WTC11 (cell line): Measurements from ENCODE around the gene ERC1. TPM values are rescaled to one million over a fixed set of nuclear protein-coding genes. Genes with fewer than 3 reads are reported as not detected.
"Not testable (repeated sequence)": the region's sequence is repeated elsewhere in the genome, so short reads cannot be mapped to it uniquely, and the experiment has no call there.

ENCODE experiments used
- ATAC-seq: fragments of 200-7000 bp; cut with Tn5 transposase; 2 replicates; pipeline ENCODE4 v1.10.0; 2021; ENCODE audit warnings: mild to moderate bottlenecking, moderate library complexity
- CTCF ChIA-PET: fragments of 300-600 bp; sonication (Branson Sonifier 250); formaldehyde crosslinking; loops from one replicate; lab custom pipeline; 2021; ENCODE audit warnings: antibody characterized with exemption; lab: Charles Lee
- POLR2A ChIA-PET: fragments of 350-600 bp; sonication (Branson Sonifier 250); formaldehyde crosslinking; loops from one replicate; lab custom pipeline; 2021; ENCODE audit warnings: antibody characterized with exemption; lab: Charles Lee
- DNase-seq: peaks from one replicate; pipeline ENCODE4 v3.0.0; 2021; ENCODE audit warnings: low spot score
- H3K27ac Mint-ChIP-seq: 2 replicates; pipeline ENCODE4 v1.8.0; 2021; ENCODE audit warnings: mixed read lengths
- H3K27me3 Mint-ChIP-seq: 2 replicates; pipeline ENCODE4 v1.8.0; 2021; ENCODE audit warnings: low read depth, mild to moderate bottlenecking, moderate library complexity, mixed read lengths
- H3K36me3 Mint-ChIP-seq: 2 replicates; pipeline ENCODE4 v1.8.0; 2021; ENCODE audit warnings: mixed read lengths
- H3K4me1 Mint-ChIP-seq: 2 replicates; pipeline ENCODE4 v1.8.0; 2022; ENCODE audit warnings: mixed read lengths
- H3K4me3 Mint-ChIP-seq: 2 replicates; pipeline ENCODE4 v1.8.0; 2021; ENCODE audit warnings: mild to moderate bottlenecking, moderate library complexity, mixed read lengths
- H3K9me3 Mint-ChIP-seq: 2 replicates; pipeline ENCODE4 v1.8.0; 2021; ENCODE audit warnings: mixed read lengths
- GTF2I ChIP-seq: fragments of 250-450 bp; sonication (Bioruptor Pico); conservative IDR thresholded peaks from 2 replicates; pipeline ENCODE4 v1.4.0; 2021; ENCODE audit warnings: mild to moderate bottlenecking
- MXD4 ChIP-seq: fragments of 250-450 bp; sonication (Bioruptor Pico); IDR thresholded peaks from 2 replicates; pipeline ENCODE4 v1.8.0; 2021; ENCODE audit warnings: mild to moderate bottlenecking, moderate library complexity, borderline replicate concordance
- NR1H2 ChIP-seq: sonication (generic); formaldehyde crosslinking; IDR thresholded peaks from 2 replicates; pipeline ENCODE4 v1.9.0; 2021; ENCODE audit warnings: mild to moderate bottlenecking, moderate library complexity, missing genetic modification reagents
- OVOL2 ChIP-seq: fragments of 250-450 bp; sonication (Bioruptor Pico); IDR thresholded peaks from 2 replicates; pipeline ENCODE4 v1.9.0; 2021; ENCODE audit warnings: mild to moderate bottlenecking, borderline replicate concordance
- RORB ChIP-seq: fragments of 250-450 bp; sonication (Bioruptor Pico); IDR thresholded peaks from 2 replicates; pipeline ENCODE4 v1.9.0; 2021; ENCODE audit warnings: mild to moderate bottlenecking
- SMAD4 ChIP-seq: sonication (generic); formaldehyde crosslinking; IDR thresholded peaks from 2 replicates; pipeline ENCODE4 v1.8.0; 2022; ENCODE audit warnings: mild to moderate bottlenecking, missing genetic modification reagents
- TP53 ChIP-seq: sonication (generic); formaldehyde crosslinking; IDR thresholded peaks from 2 replicates; pipeline ENCODE4 v1.8.1; 2023; ENCODE audit warnings: mild to moderate bottlenecking, missing genetic modification reagents
- ZNF396 ChIP-seq: fragments of 250-450 bp; sonication (Bioruptor Pico); IDR thresholded peaks from 2 replicates; pipeline ENCODE4 v1.8.0; 2021; ENCODE audit warnings: mild to moderate bottlenecking, moderate library complexity, borderline replicate concordance
- ZNF416 ChIP-seq: fragments of 250-450 bp; sonication (Bioruptor Pico); IDR thresholded peaks from 2 replicates; pipeline ENCODE4 v1.9.0; 2021; ENCODE audit warnings: mild to moderate bottlenecking, inconsistent platforms
- total RNA-seq: library from RNA; stranded (reverse); gene quantifications from 3 replicates; pipeline ENCODE4 v1.2.3, GENCODE V29; 2021
- TF ChIP-seq, protein P1 (sequence below): sonication (generic); formaldehyde crosslinking; IDR thresholded peaks from 2 replicates; pipeline ENCODE4 v1.8.1; 2023; ENCODE audit warnings: mild to moderate bottlenecking, moderate library complexity, missing genetic modification reagents
- TF ChIP-seq, protein P2 (sequence below): sonication (generic); formaldehyde crosslinking; IDR thresholded peaks from 2 replicates; pipeline ENCODE4 v1.8.0; 2022; ENCODE audit warnings: missing genetic modification reagents
- TF ChIP-seq, protein P3 (sequence below): sonication (generic); formaldehyde crosslinking; IDR thresholded peaks from 2 replicates; pipeline ENCODE4 v1.8.0; 2022; ENCODE audit warnings: mild to moderate bottlenecking, missing genetic modification reagents
- TF ChIP-seq, protein P4 (sequence below): fragments of 250-450 bp; sonication (Bioruptor Pico); conservative IDR thresholded peaks from 2 replicates; pipeline ENCODE4 v1.9.0; 2021; ENCODE audit warnings: mild to moderate bottlenecking
- TF ChIP-seq, protein P5 (sequence below): fragments of 250-450 bp; sonication (Bioruptor Pico); IDR thresholded peaks from 2 replicates; pipeline ENCODE4 v2.1.2; 2022; ENCODE audit warnings: mild to moderate bottlenecking, moderate library complexity
- TF ChIP-seq, protein P6 (sequence below): sonication (generic); formaldehyde crosslinking; IDR thresholded peaks from 2 replicates; pipeline ENCODE4 v1.8.1; 2023; ENCODE audit warnings: mild to moderate bottlenecking, missing genetic modification reagents, moderate library complexity
- TF ChIP-seq, protein P7 (sequence below): fragments of 250-450 bp; sonication (Bioruptor Pico); IDR thresholded peaks from 2 replicates; pipeline ENCODE4 v1.9.0; 2021; ENCODE audit warnings: mild to moderate bottlenecking

The ERC1 gene
- total RNA-seq, 1 experiment from 2014 or later, result 47.5 TPM

DNA sequence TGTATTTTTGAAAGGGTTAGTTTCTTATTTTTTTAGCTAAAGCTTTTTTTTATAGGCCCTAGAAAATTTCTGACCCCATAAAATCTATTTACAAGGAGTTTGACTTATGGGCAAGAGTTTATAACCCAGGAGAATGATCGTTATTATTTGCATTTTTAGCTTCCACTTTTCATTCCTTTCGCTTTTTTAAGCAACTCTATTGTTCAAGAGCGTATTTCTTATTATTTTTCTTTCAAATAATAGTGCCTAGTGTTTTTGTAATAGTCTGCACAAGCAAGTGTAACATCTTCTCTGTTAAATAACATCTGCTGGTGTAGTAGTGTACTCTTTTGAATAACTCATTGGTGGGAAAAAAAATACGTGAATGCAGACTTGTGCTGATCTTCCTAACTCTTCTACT, 216.3 kb downstream of the ERC1 start (continued):
- TF ChIP-seq NR1H2 (CRISPR knock-in tag), result no peak

DNA sequence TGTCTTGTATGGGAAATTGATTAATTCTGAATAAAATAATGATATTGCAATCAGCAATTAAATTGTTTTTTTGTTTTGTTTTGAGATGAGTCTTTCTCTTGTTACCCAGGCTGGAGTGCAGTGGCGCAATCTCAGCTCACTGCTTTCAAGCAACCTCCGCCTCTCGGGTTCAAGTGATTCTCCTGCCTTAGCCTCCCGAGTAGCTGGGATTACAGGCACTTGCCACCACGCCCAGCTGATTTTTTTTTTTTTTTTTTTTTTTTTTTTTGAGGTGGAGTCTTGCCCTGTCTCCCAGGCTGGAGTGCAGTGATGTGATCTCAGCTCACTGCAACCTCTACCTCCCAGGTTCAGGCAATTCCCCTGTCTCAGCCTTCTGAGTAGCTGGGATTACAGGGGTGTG, 217.7 kb downstream of the ERC1 start:
- ATAC-seq, DNase-seq, H3K36me3 Mint-ChIP-seq, H3K27ac Mint-ChIP-seq, H3K4me3 Mint-ChIP-seq, H3K9me3 Mint-ChIP-seq, H3K27me3 Mint-ChIP-seq: not testable (repeated sequence)
- H3K4me1 Mint-ChIP-seq, result peaks cover 26% of the 10 kb centered on the region
- CTCF ChIA-PET, result interaction anchor here (0.7 to 3.1 kb wide), 2 partner anchors 91 to 454 kb away, joined by 3 to 13 read pairs; no protein-coding TSS in a partner anchor
- POLR2A ChIA-PET, result interaction anchor here (0.6 to 0.7 kb wide), 3 partner anchors 38 to 110 kb away, joined by 3 to 7 read pairs (median 3); no protein-coding TSS in a partner anchor

DNA sequence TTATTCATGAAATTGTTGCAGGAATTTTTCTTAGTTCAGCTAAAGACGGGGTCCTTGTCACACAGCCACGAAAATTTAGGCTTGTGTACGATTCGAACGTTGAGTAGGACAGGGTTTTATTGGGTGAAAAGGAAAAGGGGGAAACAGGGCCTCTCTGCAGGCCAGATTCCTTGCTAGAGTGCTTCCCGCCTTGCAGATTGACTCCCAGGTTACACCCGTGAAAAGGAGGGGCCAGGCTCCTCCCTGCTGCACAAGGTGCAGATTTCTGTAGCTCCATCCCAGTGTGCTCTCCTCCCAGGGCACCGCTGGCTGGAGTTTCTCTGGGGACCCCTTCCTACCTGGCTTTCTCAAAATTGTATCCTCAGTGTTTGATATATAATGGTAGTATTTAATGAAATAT, 221.5 kb downstream of the ERC1 start:
- POLR2A ChIA-PET, result no interaction called here

DNA sequence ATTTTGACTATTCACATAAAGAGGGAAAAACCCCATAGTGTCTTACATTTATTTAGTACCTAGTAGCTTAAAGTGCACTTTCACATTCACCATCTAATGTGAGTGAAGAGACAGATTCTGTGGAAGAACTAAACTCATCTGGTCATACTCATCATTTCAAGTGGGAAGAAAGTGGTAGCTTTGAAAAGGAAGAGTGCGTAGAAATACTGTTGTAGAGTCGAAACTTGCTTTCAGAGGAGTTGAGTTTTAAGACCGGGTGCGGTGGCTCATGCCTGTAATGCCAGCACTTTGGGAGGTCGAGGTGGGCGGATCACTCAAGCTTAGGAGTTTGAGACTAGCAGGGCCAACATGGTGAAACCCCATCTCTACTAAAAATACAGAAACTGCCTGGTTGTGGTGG, 222.2 kb downstream of the ERC1 start:
- Mint-ChIP-seq H3K27ac (no peak overlapping the region), H3K4me1 (peaks cover 15% of the 10 kb centered on the region), H3K4me3 (no peak overlapping the region), H3K9me3 (no peaks in the 10 kb centered on the region), H3K27me3 (no peaks in the 10 kb centered on the region), H3K36me3 (no peaks in the 10 kb centered on the region)
- DNase-seq, result no peak
- POLR2A ChIA-PET, result no interaction called here
- no peak for ATAC-seq
- CTCF ChIA-PET, result no interaction called here
- TF ChIP-seq, protein P1, sequence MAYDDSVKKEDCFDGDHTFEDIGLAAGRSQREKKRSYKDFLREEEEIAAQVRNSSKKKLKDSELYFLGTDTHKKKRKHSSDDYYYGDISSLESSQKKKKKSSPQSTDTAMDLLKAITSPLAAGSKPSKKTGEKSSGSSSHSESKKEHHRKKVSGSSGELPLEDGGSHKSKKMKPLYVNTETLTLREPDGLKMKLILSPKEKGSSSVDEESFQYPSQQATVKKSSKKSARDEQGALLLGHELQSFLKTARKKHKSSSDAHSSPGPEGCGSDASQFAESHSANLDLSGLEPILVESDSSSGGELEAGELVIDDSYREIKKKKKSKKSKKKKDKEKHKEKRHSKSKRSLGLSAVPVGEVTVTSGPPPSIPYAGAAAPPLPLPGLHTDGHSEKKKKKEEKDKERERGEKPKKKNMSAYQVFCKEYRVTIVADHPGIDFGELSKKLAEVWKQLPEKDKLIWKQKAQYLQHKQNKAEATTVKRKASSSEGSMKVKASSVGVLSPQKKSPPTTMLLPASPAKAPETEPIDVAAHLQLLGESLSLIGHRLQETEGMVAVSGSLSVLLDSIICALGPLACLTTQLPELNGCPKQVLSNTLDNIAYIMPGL (CRISPR knock-in tag), result no peak
- TF ChIP-seq ZNF416 (CRISPR knock-in tag), result no peak
- TF ChIP-seq, protein P2, sequence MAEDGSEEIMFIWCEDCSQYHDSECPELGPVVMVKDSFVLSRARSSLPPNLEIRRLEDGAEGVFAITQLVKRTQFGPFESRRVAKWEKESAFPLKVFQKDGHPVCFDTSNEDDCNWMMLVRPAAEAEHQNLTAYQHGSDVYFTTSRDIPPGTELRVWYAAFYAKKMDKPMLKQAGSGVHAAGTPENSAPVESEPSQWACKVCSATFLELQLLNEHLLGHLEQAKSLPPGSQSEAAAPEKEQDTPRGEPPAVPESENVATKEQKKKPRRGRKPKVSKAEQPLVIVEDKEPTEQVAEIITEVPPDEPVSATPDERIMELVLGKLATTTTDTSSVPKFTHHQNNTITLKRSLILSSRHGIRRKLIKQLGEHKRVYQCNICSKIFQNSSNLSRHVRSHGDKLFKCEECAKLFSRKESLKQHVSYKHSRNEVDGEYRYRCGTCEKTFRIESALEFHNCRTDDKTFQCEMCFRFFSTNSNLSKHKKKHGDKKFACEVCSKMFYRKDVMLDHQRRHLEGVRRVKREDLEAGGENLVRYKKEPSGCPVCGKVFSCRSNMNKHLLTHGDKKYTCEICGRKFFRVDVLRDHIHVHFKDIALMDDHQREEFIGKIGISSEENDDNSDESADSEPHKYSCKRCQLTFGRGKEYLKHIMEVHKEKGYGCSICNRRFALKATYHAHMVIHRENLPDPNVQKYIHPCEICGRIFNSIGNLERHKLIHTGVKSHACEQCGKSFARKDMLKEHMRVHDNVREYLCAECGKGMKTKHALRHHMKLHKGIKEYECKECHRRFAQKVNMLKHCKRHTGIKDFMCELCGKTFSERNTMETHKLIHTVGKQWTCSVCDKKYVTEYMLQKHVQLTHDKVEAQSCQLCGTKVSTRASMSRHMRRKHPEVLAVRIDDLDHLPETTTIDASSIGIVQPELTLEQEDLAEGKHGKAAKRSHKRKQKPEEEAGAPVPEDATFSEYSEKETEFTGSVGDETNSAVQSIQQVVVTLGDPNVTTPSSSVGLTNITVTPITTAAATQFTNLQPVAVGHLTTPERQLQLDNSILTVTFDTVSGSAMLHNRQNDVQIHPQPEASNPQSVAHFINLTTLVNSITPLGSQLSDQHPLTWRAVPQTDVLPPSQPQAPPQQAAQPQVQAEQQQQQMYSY (CRISPR knock-in tag), result no peak
- TF ChIP-seq TP53, result no peak
- TF ChIP-seq, protein P3, sequence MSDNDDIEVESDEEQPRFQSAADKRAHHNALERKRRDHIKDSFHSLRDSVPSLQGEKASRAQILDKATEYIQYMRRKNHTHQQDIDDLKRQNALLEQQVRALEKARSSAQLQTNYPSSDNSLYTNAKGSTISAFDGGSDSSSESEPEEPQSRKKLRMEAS (CRISPR knock-in tag), result no peak
- TF ChIP-seq, protein P4, sequence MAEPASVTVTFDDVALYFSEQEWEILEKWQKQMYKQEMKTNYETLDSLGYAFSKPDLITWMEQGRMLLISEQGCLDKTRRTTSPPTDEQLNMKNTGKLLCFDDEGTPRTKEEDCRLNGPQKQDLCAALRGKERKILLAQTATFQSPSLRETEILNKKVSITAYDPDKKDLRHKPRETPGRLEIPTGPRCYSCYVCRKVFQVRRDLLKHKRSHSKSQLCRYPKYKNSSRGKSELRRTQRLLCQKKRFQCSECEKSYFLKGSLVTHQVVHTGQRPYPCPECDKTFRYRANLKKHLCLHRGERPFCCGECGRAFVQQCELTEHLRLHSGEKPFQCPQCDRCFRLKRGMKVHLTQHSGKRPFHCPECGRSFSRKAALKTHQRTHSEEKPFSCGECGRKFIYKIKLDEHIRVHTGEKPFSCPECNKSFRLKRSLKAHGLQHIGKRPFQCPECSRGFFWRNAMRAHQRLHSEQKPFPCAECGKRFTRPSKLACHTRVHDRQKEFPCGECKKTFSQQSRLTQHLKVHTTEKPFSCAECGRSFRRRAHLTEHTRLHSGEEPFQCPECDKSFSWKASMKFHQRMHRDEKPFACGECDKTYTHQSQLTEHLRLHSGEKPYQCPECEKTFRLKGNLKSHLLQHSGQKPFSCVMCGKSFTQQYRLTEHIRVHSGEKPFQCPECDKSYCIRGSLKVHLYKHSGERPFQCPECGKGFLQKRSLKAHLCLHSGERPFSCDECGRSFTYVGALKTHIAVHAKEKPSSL (CRISPR knock-in tag), result no peak
- no peak for TF ChIP-seq RORB (CRISPR knock-in tag)
- TF ChIP-seq, protein P5, sequence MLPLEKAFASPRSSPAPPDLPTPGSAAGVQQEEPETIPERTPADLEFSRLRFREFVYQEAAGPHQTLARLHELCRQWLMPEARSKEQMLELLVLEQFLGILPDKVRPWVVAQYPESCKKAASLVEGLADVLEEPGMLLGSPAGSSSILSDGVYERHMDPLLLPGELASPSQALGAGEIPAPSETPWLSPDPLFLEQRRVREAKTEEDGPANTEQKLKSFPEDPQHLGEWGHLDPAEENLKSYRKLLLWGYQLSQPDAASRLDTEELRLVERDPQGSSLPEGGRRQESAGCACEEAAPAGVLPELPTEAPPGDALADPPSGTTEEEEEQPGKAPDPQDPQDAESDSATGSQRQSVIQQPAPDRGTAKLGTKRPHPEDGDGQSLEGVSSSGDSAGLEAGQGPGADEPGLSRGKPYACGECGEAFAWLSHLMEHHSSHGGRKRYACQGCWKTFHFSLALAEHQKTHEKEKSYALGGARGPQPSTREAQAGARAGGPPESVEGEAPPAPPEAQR, result no peak
- no peak for TF ChIP-seq GTF2I (CRISPR knock-in tag)
- TF ChIP-seq ZNF396 (CRISPR knock-in tag), result no peak
- no peak for TF ChIP-seq OVOL2 (CRISPR knock-in tag)
- TF ChIP-seq MXD4 (CRISPR knock-in tag), result no peak

More for the DNA sequence above, 221.5 kb downstream of the ERC1 start:
- Mint-ChIP-seq H3K4me1 (peaks cover 15% of the 10 kb centered on the region), H3K4me3 (no peak overlapping the region)
- DNase-seq, result peak; percentile 36
- TF ChIP-seq, protein P6, sequence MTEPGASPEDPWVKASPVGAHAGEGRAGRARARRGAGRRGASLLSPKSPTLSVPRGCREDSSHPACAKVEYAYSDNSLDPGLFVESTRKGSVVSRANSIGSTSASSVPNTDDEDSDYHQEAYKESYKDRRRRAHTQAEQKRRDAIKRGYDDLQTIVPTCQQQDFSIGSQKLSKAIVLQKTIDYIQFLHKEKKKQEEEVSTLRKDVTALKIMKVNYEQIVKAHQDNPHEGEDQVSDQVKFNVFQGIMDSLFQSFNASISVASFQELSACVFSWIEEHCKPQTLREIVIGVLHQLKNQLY (CRISPR knock-in tag), result no peak
- TF ChIP-seq SMAD4 (CRISPR knock-in tag) (no peak), MXD4 (CRISPR knock-in tag) (no peak)
- TF ChIP-seq, protein P7, sequence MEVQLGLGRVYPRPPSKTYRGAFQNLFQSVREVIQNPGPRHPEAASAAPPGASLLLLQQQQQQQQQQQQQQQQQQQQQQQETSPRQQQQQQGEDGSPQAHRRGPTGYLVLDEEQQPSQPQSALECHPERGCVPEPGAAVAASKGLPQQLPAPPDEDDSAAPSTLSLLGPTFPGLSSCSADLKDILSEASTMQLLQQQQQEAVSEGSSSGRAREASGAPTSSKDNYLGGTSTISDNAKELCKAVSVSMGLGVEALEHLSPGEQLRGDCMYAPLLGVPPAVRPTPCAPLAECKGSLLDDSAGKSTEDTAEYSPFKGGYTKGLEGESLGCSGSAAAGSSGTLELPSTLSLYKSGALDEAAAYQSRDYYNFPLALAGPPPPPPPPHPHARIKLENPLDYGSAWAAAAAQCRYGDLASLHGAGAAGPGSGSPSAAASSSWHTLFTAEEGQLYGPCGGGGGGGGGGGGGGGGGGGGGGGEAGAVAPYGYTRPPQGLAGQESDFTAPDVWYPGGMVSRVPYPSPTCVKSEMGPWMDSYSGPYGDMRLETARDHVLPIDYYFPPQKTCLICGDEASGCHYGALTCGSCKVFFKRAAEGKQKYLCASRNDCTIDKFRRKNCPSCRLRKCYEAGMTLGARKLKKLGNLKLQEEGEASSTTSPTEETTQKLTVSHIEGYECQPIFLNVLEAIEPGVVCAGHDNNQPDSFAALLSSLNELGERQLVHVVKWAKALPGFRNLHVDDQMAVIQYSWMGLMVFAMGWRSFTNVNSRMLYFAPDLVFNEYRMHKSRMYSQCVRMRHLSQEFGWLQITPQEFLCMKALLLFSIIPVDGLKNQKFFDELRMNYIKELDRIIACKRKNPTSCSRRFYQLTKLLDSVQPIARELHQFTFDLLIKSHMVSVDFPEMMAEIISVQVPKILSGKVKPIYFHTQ (CRISPR knock-in tag), result no peak
- TF ChIP-seq, all 79 proteins: peak for 0
- H3K27ac Mint-ChIP-seq, result 0 out of 2 replicates have a peak overlapping the region, but pooled peaks have one; percentile 18
- peak; percentile 90 for ATAC-seq
- H3K36me3 Mint-ChIP-seq, result no peaks in the 10 kb centered on the region
- CTCF ChIA-PET, result interaction anchor here (1.2 to 1.9 kb wide), 2 partner anchors 95 to 305 kb away, joined by 3 to 5 read pairs; no protein-coding TSS in a partner anchor
- no peaks in the 10 kb centered on the region for H3K27me3 Mint-ChIP-seq
- no peaks in the 10 kb centered on the region for H3K9me3 Mint-ChIP-seq
